ENCODE measurements around the gene DOCK4.

DOCK4 gene

GRCh38 chr7:111765751-111766643, 440.2 kb downstream of the DOCK4 start:
- DNase-seq (ENCODE audit: low read depth in 2 of 2) = no peak

DNA sequence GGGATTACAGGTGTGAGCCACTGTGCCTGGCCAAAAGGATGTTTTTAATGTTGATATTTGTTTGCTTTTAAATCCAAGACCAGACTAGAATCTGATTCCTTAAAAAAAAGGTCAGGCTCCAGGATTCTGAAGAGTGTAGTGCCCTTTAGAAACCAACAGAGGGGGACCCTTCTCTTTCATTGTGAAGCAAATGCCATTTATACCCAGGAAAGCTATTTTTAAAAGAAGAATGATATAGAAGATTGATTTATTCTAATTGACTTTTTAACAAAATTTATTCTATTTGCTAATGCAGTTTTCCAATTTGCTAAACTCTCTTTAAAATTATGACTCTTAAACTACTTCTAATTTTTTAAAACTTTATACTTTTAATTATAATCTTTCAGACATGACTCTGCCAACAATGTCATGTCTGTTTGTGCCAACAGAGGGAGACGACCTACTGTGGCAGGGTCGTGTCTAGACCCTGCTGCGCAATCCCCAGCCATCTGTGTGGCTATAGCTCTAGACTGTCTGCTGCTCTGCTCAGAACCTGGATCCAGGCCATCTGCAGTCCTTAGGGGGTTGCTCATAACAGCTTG, 442.9 kb downstream of the DOCK4 start:
- DNase-seq (ENCODE audit: low read depth in 2 of 2) = no peak

- DNase-seq (ENCODE audit: low read depth in 2 of 2) = no peak
Observed at GRCh38 chr7:111762799-111763198, 443.4 kb downstream of the DOCK4 start.

DNA sequence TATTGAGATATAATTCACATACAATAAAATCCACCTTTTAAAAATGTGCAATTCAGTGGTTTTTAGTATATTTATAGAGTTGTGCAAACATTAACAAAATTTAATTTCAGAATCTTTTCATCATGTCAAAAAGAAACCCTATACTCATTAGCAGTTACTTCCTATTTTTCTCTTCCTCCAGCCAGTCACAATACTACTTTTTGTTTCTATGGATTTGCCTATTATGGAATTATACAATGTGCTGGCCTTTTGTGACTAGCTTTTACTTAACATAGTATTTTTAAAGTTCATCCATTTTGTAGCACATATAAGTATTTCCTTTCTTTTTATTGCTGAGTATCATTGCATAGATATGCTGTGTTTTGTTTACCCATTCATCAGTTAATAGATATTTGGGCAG, 444.0 kb downstream of the DOCK4 start:
- DNase-seq (ENCODE audit: low read depth in 2 of 2) = no peak

- DNase-seq (ENCODE audit: low read depth in 2 of 2) = no peak
Observed at GRCh38 chr7:111760043-111760442, 446.2 kb downstream of the DOCK4 start.

- no peak for DNase-seq (ENCODE audit: low read depth in 2 of 2)
Observed at GRCh38 chr7:111758332-111758731, 447.9 kb downstream of the DOCK4 start.

DNA sequence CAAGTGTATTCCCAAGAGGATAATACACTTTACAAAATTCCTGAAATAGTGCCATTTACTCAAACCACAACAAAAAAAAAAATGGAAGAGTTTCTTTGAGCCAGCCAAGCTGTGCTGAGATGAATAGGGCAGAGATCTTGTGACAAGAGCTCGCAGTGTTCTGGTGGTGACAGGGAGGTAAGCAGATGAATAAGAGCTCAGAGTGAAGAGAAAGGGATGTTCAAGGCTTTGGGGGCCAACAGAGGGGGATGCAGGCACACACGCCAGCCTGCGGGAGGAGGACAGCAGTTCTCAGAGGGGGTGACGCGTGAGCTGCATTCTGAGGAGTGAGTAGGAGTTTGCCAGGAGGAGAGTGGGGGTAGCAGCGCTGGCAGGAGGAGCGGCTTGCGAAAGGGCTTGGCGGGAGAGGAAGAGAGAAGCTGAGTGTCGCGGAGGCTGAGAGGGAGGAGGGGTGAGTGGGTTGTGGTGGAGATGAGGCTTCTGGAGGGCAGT, 449.5 kb downstream of the DOCK4 start:
- DNase-seq (ENCODE audit: low read depth in 2 of 2) = no peak

GRCh38 chr7:111755383-111755782, 450.8 kb downstream of the DOCK4 start:
- DNase-seq (ENCODE audit: low read depth in 2 of 2) = no peak

- no peak for DNase-seq (ENCODE audit: low read depth in 2 of 2)
Observed at GRCh38 chr7:111753968-111754367, 452.2 kb downstream of the DOCK4 start.

DNA sequence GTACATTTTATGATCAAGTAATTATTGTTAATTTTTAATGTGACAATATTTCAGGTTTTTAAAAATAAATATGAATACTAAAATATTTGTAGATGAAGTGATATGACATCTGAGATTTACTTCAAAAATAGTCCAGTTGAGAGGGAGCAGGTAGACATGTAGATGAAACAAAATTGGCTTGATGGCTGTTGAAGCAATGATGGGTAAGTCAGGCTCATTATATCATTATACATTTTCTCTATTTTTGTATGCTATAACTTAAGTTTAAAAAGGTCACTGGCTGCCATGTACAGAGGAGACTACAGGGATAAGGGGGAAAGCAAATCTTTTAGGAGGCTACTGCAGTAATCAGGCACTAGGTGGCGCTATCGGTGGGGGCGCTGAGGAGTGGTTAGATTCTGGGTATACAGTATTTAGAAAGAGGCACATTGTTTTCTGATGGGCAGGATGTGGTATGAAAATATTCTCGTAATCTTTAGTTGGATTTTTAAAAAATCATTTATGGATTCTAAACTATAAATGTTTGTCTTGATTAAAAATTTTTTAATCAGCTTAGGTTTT, 454.1 kb downstream of the DOCK4 start:
- peak; percentile 24 to 62 for DNase-seq (ENCODE audit: low read depth in 2 of 2)

DNA sequence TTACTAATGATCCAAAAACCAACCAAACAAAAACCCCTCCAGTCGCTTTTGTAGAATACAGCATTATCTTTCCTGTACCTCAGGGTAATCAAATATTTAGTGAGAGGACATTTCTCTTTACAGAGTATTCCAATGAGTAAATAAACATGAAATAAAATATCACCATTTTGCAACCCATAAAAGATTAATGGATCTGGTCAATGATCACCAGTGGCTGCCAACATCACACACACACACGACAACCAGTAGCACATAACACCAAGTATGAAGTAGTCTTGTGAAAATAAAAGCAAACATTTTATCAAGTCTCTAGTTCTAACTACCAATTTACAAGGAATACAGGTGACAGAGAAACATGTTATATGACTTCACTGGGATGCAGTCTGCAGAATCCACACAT, 455.3 kb downstream of the DOCK4 start:
- DNase-seq (ENCODE audit: low read depth in 2 of 2) = no peak

GRCh38 chr7:111750228-111750627, 456.0 kb downstream of the DOCK4 start:
- no peak for DNase-seq (ENCODE audit: low read depth in 2 of 2)

GRCh38 chr7:111749625-111750024, 456.6 kb downstream of the DOCK4 start:
- DNase-seq (ENCODE audit: low read depth in 2 of 2) = no peak

DNA sequence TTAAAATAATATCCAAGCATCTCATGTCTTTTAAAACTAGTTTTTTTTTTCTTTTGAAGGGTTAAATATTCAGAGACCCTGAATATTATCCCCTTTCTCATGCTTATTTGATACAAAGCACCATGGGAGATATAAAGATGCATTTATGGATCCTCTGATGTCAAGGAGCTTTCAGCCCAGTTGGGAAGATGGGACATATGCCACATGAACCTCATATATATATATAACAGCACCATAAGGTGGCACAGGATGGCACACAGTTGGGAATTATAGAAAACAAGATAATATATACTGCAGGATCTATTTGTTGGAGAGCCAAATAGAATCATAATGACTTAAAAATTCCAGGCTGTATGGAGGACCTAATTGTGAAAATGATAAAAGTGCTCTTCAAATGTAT, 458.5 kb downstream of the DOCK4 start:
- DNase-seq (ENCODE audit: low read depth in 2 of 2) = no peak

DNA sequence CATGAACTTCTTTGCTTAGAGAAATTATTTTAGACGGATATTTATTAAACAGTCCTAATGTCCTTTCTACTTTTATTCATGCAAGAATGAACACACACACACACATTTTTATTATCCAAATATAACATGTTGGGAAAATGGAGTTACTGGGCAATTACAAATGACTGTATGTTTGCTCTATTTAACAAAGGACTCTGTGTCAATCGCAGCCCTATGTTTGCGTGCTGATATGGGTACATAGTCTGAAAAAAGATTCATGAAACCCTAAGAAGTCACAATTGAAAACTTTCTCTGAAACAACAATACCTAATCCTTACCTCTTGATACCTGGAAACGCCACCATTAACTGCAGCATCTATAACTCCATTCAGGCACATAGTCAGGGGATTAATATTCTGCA, 459.2 kb downstream of the DOCK4 start:
- DNase-seq (ENCODE audit: low read depth in 2 of 2) = no peak

DNA sequence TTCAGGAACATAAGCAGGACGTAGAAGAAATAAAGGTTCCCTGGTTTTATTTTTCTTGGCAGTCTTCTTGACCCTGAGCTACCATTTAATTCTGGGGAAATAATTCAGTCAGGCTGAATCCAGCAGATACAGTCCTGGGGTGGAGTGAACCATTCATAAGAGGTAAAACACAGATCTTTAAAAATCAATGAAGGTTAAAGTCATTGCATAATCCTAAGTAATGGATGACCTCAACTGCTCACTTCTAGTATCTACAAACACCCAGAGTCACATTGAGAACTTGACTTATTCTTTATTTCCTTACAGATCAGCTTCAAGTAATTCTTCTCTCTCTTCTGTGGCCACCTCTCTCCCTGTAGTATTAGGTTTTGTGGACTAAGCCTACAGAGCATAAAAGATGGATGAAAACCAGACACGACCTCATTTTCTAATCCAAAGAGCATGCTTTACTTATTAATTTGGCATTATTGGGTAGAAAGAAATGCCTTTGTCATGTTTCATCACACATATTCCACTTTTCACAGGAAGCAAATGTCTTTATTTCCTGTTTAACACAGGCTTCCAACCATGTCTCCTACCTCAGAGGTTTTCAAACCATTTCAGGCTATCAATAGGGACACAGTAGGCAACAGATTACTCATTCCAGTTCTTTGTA, 461.6 kb downstream of the DOCK4 start:
- DNase-seq (ENCODE audit: low read depth in 2 of 2) = no peak

- no peak for DNase-seq (ENCODE audit: low read depth in 2 of 2)
Observed at GRCh38 chr7:111743244-111743847, 462.9 kb downstream of the DOCK4 start.

DNA sequence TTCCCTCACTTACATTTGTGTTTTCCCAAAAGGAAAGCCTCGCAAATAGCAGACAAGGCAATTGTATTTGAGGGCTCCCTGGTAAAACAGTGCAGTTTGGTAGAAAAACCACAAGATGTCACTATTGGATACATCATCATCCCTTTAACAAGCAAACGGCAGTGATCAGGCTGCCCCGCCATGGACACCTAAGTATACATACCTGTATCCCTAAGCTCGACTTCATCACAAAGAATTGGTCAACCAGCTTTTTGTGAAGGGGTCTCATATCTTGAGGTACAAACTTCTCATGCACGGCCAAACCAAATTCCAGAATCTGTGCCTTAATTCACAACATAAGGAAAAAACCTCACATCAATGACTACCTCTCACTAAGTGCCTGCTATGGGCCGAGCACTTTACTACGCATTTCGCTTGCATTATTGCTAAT, 464.4 kb downstream of the DOCK4 start:
- no peak for DNase-seq (ENCODE audit: low read depth in 2 of 2)

DNA sequence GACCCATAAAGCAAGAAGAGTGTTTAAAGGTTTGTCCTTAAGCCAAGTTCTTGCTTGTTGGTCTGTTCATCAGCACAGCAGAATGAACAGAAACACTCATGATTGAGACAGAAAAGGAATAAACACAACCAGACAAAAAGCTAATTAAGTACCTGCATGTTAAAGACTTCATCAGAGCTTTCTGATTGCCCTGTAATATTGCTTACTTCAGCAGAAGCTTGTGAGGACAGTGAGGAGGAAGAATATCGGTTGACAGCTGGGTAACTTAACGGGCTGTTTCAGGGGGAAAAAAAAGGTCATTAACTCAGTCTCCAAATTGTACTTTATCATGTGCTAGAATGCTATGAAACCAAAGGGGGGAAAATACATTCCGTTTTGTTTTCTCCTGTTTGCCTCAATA, 465.3 kb downstream of the DOCK4 start:
- DNase-seq (ENCODE audit: low read depth in 2 of 2) = no peak

- no peak for DNase-seq (ENCODE audit: low read depth in 2 of 2)
Observed at GRCh38 chr7:111736552-111736874, 469.7 kb downstream of the DOCK4 start.

- peak in 1 of 2 experiments; percentile 37 for DNase-seq (ENCODE audit: low read depth in 2 of 2)
Observed at GRCh38 chr7:111735661-111736551, 470.3 kb downstream of the DOCK4 start.
